ENCODE measurements around the gene TJP1. TPM values are rescaled to one million over a fixed set of nuclear protein-coding genes. Genes with fewer than 3 reads are reported as not detected.
"Not testable (repeated sequence)": the region's sequence is repeated elsewhere in the genome, so short reads cannot be mapped to it uniquely, and the experiment has no call there.

The TJP1 gene
- total and polyA plus RNA-seq, 2 donors (not counting 1 experiment from before 2014, with no cell fraction given), result 0.10 TPM; not detected in 1

DNA sequence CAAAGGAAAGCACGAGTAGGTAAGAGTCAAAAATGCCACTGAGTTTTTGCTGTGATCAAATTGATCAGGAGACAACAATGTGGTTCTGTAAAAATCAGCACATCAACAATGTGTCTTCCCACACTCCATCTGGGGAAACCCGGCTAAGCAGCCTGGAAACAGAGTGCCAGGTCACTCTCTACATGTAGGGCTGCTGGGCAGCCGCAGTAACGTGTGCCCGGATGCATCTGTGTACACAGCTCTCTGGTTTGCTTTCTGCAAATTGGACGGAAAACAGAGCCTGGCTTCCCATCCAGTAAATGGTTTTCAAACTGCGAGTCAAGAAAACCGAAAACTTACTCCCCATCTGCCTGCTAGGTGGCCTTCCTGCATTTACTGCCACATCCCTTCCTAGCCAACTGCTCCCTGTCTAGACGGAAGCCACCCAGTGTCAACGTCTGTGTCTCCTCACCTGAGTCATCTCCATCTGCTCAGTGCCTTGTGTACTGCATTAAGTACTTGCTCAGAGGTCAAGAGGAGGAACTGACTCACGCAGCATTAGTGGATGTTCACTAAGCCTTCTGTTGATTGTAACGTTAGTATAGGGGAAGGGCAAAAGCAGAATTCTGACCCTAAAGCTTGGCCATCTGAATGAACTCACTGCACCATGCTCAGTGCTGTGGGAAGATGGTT is 124.1 kb downstream of the TJP1 start:
- Mint-ChIP-seq H3K4me3 (no peak overlapping the region), H3K4me1 (no peaks in the 10 kb centered on the region), H3K27me3 (no peaks in the 10 kb centered on the region), H3K9me3 (ENCODE audit: insufficient read depth) (peaks cover 4% of the 10 kb centered on the region), H3K27ac (no peak overlapping the region)
- Histone ChIP-seq H3K9ac (ENCODE audit: low read length) (no peak overlapping the region), H3K27ac (ENCODE audit: low read length in 2 of 2) (no peak overlapping the region), H3K4me1 (ENCODE audit: control insufficient read depth in 2 of 2, insufficient read depth in 2 of 2, low read length in 2 of 2) (no peaks in the 10 kb centered on the region), H3K27me3 (replicated peaks in 1 of 4; ENCODE audit: control extremely low read depth in 1 of 4, control insufficient read depth in 3 of 4, insufficient read depth in 4 of 4, low read length in 3 of 4) (no peaks in the 10 kb centered on the region), H4K20me1 (ENCODE audit: control insufficient read depth, insufficient read depth, low read length, poor library complexity, severe bottlenecking) (no peaks in the 10 kb centered on the region), H3K4me2 (replicated peaks; ENCODE audit: low read depth, low read length, poor library complexity, severe bottlenecking) (no peak overlapping the region), H3K4me3 (ENCODE audit: control extremely low read depth in 1 of 5, extremely low read depth in 1 of 5, insufficient read depth in 1 of 5, low read depth in 2 of 5, low read length in 4 of 5) (no peak overlapping the region), H3K9me3 (ENCODE audit: control extremely low read depth in 1 of 3, control insufficient read depth in 2 of 3, insufficient read depth in 1 of 3, low read length in 2 of 3) (peaks cover 0 to 7% (median 0%) of the 10 kb centered on the region in 3 donors), H2AFZ (ENCODE audit: insufficient read depth, low read depth, low read length, poor library complexity, severe bottlenecking) (no peak overlapping the region), H3K79me2 (ENCODE audit: control insufficient read depth, insufficient read depth, low read length) (no peaks in the 10 kb centered on the region), H3K36me3 (replicated peaks in 1 of 2; ENCODE audit: control extremely low read depth in 1 of 2, control insufficient read depth in 1 of 2, extremely low read depth in 1 of 2, insufficient read depth in 2 of 2, low read length in 1 of 2) (no peaks in the 10 kb centered on the region)
- 92% methylated on average over 11 of the region's 12 CpGs for WGBS (ENCODE audit: insufficient coverage)
- CTCF ChIA-PET, result no interaction called here
- POLR2A ChIA-PET, result no interaction called here
- intact Hi-C loops (cut with micrococcal nuclease), result no loop called here
- no peak for ATAC-seq (ENCODE audit: low read depth)
- no peak for DNase-seq
- no peak for TF ChIP-seq EZH2 (IDR thresholded peaks at IDR 0.05; ENCODE audit: borderline replicate concordance, insufficient read depth, low read depth, low read length, poor library complexity, severe bottlenecking)
- TF ChIP-seq, protein P1, sequence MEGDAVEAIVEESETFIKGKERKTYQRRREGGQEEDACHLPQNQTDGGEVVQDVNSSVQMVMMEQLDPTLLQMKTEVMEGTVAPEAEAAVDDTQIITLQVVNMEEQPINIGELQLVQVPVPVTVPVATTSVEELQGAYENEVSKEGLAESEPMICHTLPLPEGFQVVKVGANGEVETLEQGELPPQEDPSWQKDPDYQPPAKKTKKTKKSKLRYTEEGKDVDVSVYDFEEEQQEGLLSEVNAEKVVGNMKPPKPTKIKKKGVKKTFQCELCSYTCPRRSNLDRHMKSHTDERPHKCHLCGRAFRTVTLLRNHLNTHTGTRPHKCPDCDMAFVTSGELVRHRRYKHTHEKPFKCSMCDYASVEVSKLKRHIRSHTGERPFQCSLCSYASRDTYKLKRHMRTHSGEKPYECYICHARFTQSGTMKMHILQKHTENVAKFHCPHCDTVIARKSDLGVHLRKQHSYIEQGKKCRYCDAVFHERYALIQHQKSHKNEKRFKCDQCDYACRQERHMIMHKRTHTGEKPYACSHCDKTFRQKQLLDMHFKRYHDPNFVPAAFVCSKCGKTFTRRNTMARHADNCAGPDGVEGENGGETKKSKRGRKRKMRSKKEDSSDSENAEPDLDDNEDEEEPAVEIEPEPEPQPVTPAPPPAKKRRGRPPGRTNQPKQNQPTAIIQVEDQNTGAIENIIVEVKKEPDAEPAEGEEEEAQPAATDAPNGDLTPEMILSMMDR (IDR thresholded peaks at IDR 0.05), result no peak

DNA sequence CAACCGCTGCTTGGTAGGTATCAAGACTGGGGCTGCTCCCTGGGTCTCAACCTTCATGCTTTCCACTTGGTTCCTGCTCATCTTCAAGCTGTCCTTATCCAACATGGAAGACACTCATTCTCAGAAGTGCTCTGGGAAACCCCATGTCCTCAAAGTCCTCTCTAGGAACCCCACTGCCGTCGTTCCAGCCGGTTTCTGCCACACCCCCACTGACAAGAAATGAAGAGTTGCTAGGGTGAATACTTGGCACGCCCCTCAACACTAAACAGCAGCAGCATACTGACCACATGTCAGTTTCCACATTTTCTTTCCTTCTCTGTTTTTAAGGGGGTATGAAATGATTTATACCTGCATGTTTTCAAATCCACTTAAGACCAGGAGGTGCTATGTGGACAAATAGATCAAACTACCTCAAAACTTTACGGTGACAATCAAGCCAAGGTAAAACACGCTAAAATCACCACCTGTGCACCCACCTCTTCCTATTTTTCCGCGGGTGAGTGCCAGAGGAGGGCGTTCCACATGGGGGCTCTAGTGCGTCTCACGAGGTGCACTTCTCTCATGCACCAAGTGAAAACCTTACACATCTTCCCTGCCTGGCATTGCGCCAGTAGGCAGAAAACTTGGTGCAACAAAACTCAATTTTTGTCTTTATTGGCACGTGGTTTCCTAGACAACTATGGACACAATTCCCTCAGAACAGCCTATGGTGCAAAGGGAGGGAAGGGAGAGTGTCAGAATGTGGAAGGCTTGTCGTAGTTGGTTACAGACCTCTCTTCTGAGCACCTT is 125.1 kb downstream of the TJP1 start:
- DNase-seq (no peak), ATAC-seq (ENCODE audit: low read depth) (no peak)
- CTCF ChIA-PET, result no interaction called here
- no peak overlapping the region for H3K4me2 ChIP-seq (replicated peaks; ENCODE audit: low read depth, low read length, poor library complexity, severe bottlenecking)
- no peaks in the 10 kb centered on the region for H4K20me1 ChIP-seq (ENCODE audit: control insufficient read depth, insufficient read depth, low read length, poor library complexity, severe bottlenecking)
- no peaks in the 10 kb centered on the region for H3K79me2 ChIP-seq (ENCODE audit: control insufficient read depth, insufficient read depth, low read length)
- no peaks in the 10 kb centered on the region for H3K4me1 Mint-ChIP-seq
- TF ChIP-seq, protein P1 (IDR thresholded peaks at IDR 0.05), result no peak
- no peak for TF ChIP-seq EZH2 (IDR thresholded peaks at IDR 0.05; ENCODE audit: borderline replicate concordance, insufficient read depth, low read depth, low read length, poor library complexity, severe bottlenecking)
- no peak overlapping the region for H3K4me3 Mint-ChIP-seq
- H3K9me3 ChIP-seq (ENCODE audit: control extremely low read depth in 1 of 3, control insufficient read depth in 2 of 3, insufficient read depth in 1 of 3, low read length in 2 of 3), result peaks cover 0 to 7% (median 0%) of the 10 kb centered on the region in 3 donors
- 92% methylated on average over 10 of the region's 15 CpGs for WGBS (ENCODE audit: insufficient coverage)
- no peak overlapping the region for H3K9ac ChIP-seq (ENCODE audit: low read length)
- H3K27ac Mint-ChIP-seq, result no peak overlapping the region
- no peak overlapping the region for H3K4me3 ChIP-seq (ENCODE audit: control extremely low read depth in 1 of 5, extremely low read depth in 1 of 5, insufficient read depth in 1 of 5, low read depth in 2 of 5, low read length in 4 of 5)
- H3K4me1 ChIP-seq (ENCODE audit: control insufficient read depth in 2 of 2, insufficient read depth in 2 of 2, low read length in 2 of 2), result no peaks in the 10 kb centered on the region
- no peak overlapping the region for H3K27ac ChIP-seq (ENCODE audit: low read length in 2 of 2)
- POLR2A ChIA-PET, result no interaction called here
- no peaks in the 10 kb centered on the region for H3K27me3 Mint-ChIP-seq
- H3K27me3 ChIP-seq (replicated peaks in 1 of 4; ENCODE audit: control extremely low read depth in 1 of 4, control insufficient read depth in 3 of 4, insufficient read depth in 4 of 4, low read length in 3 of 4), result no peaks in the 10 kb centered on the region
- intact Hi-C loops (cut with micrococcal nuclease), result no loop called here
- H2AFZ ChIP-seq (ENCODE audit: insufficient read depth, low read depth, low read length, poor library complexity, severe bottlenecking), result no peak overlapping the region
- no peaks in the 10 kb centered on the region for H3K36me3 ChIP-seq (replicated peaks in 1 of 2; ENCODE audit: control extremely low read depth in 1 of 2, control insufficient read depth in 1 of 2, extremely low read depth in 1 of 2, insufficient read depth in 2 of 2, low read length in 1 of 2)
- peaks cover 4% of the 10 kb centered on the region for H3K9me3 Mint-ChIP-seq (ENCODE audit: insufficient read depth)

DNA sequence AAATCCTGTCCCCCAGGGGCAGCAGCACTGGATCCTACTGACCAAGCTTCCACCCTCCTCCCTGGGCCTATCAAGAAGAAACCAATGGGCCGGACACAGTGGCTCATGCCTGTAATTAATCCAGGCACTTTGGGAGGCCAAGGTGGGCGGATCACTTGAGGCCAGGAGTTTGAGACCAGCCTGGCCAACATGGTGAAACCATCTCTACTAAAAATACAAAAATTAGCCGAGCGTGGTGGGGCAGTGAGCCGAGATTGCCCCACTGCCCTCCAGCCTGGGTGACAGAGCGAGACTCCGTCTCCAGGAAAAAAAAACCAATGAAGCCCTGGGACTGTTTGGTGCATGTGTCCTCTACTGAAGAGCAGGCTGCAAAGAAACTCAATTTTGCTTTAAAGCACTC is 125.8 kb downstream of the TJP1 start:
- H3K27me3 ChIP-seq (replicated peaks in 1 of 4; ENCODE audit: control extremely low read depth in 1 of 4, control insufficient read depth in 3 of 4, insufficient read depth in 4 of 4, low read length in 3 of 4); H3K27me3 Mint-ChIP-seq; H3K9me3 Mint-ChIP-seq (ENCODE audit: insufficient read depth); H3K9me3 ChIP-seq (ENCODE audit: control extremely low read depth in 1 of 3, control insufficient read depth in 2 of 3, insufficient read depth in 1 of 3, low read length in 2 of 3); H3K36me3 ChIP-seq (replicated peaks in 1 of 2; ENCODE audit: control extremely low read depth in 1 of 2, control insufficient read depth in 1 of 2, extremely low read depth in 1 of 2, insufficient read depth in 2 of 2, low read length in 1 of 2); H3K79me2 ChIP-seq (ENCODE audit: control insufficient read depth, insufficient read depth, low read length); intact Hi-C loops (cut with micrococcal nuclease); H3K4me3 ChIP-seq (ENCODE audit: control extremely low read depth in 1 of 5, extremely low read depth in 1 of 5, insufficient read depth in 1 of 5, low read depth in 2 of 5, low read length in 4 of 5); H3K27ac Mint-ChIP-seq; CTCF ChIA-PET; H3K27ac ChIP-seq (ENCODE audit: low read length in 2 of 2); H4K20me1 ChIP-seq (ENCODE audit: control insufficient read depth, insufficient read depth, low read length, poor library complexity, severe bottlenecking); H2AFZ ChIP-seq (ENCODE audit: insufficient read depth, low read depth, low read length, poor library complexity, severe bottlenecking); H3K9ac ChIP-seq (ENCODE audit: low read length); H3K4me1 Mint-ChIP-seq; H3K4me2 ChIP-seq (replicated peaks; ENCODE audit: low read depth, low read length, poor library complexity, severe bottlenecking); DNase-seq; ATAC-seq (ENCODE audit: low read depth); H3K4me1 ChIP-seq (ENCODE audit: control insufficient read depth in 2 of 2, insufficient read depth in 2 of 2, low read length in 2 of 2); POLR2A ChIA-PET; H3K4me3 Mint-ChIP-seq: not testable (repeated sequence)
- 90% methylated on average over 3 of the region's 7 CpGs for WGBS (ENCODE audit: insufficient coverage)

Measured in B cell (primary cell).